Lower leg skin (tissue), 3 donors: ENCODE data around the gene TPM2.

Source experiments
- POLR2A ChIP-seq, 2 donors: fragments of 450-650 bp; IDR thresholded peaks; one replicate each; pipeline ENCODE4 v1.6.1; 2016 to 2017; ENCODE audit warnings: antibody characterized with exemption in 2 of 2, mild to moderate bottlenecking in 1 of 2, moderate library complexity in 1 of 2
- TF ChIP-seq, protein P1 (sequence below), 3 donors: fragments of 450-650 bp; IDR thresholded peaks; one replicate each; pipeline ENCODE4 v1.5.1; 2016; ENCODE audit warnings: antibody characterized with exemption in 3 of 3, mild to moderate bottlenecking in 3 of 3, moderate library complexity in 2 of 3

DNA sequence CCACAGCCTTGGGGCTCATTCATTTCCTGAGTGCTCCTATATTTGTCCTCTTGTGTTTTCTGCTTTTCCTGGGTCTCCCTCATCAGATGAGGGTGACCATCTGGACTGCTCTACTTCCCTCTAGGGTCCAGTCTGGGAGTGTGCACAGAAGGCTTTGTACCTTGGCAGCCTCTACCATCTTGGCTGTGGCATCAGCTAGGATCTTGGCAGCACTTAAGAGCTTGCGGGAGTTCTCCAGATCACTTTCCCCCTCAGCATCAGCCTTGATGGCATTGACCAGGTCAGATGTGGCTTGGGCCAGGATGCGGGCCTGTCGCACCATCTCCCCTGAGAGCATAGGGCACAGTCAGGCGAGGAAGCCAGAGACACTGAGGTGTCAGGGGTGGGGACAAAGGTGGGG, 26.5 kb upstream of the TPM2 start:
- TF ChIP-seq, protein P1, sequence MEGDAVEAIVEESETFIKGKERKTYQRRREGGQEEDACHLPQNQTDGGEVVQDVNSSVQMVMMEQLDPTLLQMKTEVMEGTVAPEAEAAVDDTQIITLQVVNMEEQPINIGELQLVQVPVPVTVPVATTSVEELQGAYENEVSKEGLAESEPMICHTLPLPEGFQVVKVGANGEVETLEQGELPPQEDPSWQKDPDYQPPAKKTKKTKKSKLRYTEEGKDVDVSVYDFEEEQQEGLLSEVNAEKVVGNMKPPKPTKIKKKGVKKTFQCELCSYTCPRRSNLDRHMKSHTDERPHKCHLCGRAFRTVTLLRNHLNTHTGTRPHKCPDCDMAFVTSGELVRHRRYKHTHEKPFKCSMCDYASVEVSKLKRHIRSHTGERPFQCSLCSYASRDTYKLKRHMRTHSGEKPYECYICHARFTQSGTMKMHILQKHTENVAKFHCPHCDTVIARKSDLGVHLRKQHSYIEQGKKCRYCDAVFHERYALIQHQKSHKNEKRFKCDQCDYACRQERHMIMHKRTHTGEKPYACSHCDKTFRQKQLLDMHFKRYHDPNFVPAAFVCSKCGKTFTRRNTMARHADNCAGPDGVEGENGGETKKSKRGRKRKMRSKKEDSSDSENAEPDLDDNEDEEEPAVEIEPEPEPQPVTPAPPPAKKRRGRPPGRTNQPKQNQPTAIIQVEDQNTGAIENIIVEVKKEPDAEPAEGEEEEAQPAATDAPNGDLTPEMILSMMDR (IDR thresholded peaks at IDR 0.05), result no peak
- TF ChIP-seq POLR2A (IDR thresholded peaks at IDR 0.05), result no peak
